Mucosa of stomach (tissue), 1 donor: ENCODE results near the gene APCDD1.
"Not testable (repeated sequence)": the region's sequence is repeated elsewhere in the genome, so short reads cannot be mapped to it uniquely, and the experiment has no call there.

Experiments used
- H3K27me3 ChIP-seq: one replicate; pipeline ENCODE4 v1.7.0; 2013; ENCODE audit warnings: mild to moderate bottlenecking, low read length; ENCODE audit not compliant: control insufficient read depth, insufficient read depth
- H3K36me3 ChIP-seq: one replicate; pipeline ENCODE4 v1.7.0; 2013; ENCODE audit warnings: low read length; ENCODE audit not compliant: control insufficient read depth, insufficient read depth
- H3K4me1 ChIP-seq: one replicate; pipeline ENCODE4 v1.7.0; 2013; ENCODE audit warnings: mild to moderate bottlenecking, low read length; ENCODE audit not compliant: control insufficient read depth, insufficient read depth
- H3K4me3 ChIP-seq: one replicate; pipeline ENCODE4 v1.7.0; 2013; ENCODE audit warnings: low read length
- H3K9ac ChIP-seq: one replicate; pipeline ENCODE4 v1.7.0; 2013; ENCODE audit warnings: mild to moderate bottlenecking, low read length, moderate library complexity
- H3K9me3 ChIP-seq: one replicate; pipeline ENCODE4 v1.7.0; 2013; ENCODE audit warnings: mild to moderate bottlenecking, low read length, moderate library complexity; ENCODE audit not compliant: control insufficient read depth
- donor health status: Pancreatic carcinoma.

The APCDD1 gene

GRCh38 chr18:10456718-10457117, 2.3 kb downstream of the APCDD1 start:
- peak overlapping the region; percentile 31 for H3K9ac ChIP-seq
- no peaks in the 10 kb centered on the region for H3K9me3 ChIP-seq
- H3K27me3 ChIP-seq: peaks cover 28% of the 10 kb centered on the region
- no peaks in the 10 kb centered on the region for H3K36me3 ChIP-seq
- H3K4me1 ChIP-seq: no peaks in the 10 kb centered on the region
- H3K4me3 ChIP-seq: no peak overlapping the region

DNA sequence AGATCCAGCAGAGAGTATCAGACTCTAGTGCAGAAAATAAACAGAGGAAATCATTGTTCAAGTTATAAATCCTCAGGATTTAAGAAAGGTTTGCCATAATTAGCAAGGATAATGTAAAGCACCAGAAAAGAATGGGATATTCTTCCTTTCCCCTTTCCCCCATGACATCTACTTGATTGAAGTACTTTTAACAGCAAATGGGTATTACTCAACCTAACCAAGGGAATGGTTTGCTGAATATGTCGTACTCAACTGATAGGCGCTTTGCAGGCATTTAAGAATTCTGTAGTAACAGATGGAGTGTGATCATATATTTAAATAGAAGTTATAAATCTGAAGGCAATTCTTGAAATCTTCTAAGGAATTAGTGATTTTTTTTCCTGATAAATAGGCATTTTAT, 2.7 kb downstream of the APCDD1 start:
- peaks cover 28% of the 10 kb centered on the region for H3K27me3 ChIP-seq
- no peak overlapping the region for H3K4me3 ChIP-seq

DNA sequence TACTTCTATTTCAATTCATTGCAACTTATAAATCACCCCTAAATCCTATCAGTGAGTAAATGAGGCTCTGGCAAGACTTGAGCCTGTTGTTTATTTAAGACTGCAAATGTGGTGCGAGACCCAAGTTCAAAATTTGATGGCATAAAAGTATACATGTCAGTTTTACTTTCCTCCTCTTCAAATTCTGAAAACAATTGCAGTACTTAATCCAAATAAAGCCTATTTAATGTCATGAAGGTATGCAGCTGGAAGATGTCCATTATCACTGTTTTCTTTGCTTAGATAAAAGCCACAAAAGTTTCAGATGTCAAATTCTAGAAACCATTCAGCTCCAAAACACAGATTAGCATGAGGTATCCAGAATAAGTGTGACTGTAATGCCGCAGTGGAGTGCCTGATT, 3.3 kb downstream of the APCDD1 start:
- no peaks in the 10 kb centered on the region for H3K9me3 ChIP-seq
- peaks cover 28% of the 10 kb centered on the region for H3K27me3 ChIP-seq
- no peak overlapping the region for H3K9ac ChIP-seq
- H3K4me1 ChIP-seq: no peaks in the 10 kb centered on the region
- no peak overlapping the region for H3K4me3 ChIP-seq
- H3K36me3 ChIP-seq: no peaks in the 10 kb centered on the region

More for the DNA sequence above, 2.7 kb downstream of the APCDD1 start:
- no peaks in the 10 kb centered on the region for H3K4me1 ChIP-seq
- H3K9ac ChIP-seq: no peak overlapping the region
- no peaks in the 10 kb centered on the region for H3K9me3 ChIP-seq
- no peaks in the 10 kb centered on the region for H3K36me3 ChIP-seq

- peaks cover 26% of the 10 kb centered on the region for H3K27me3 ChIP-seq
- no peaks in the 10 kb centered on the region for H3K4me1 ChIP-seq
- no peak overlapping the region for H3K4me3 ChIP-seq
- H3K9ac ChIP-seq: no peak overlapping the region
- no peaks in the 10 kb centered on the region for H3K9me3 ChIP-seq
- no peaks in the 10 kb centered on the region for H3K36me3 ChIP-seq
Measured at GRCh38 chr18:10458691-10459090, 4.3 kb downstream of the APCDD1 start.

GRCh38 chr18:10459587-10459986, 5.2 kb downstream of the APCDD1 start:
- H3K36me3 ChIP-seq: no peaks in the 10 kb centered on the region
- no peaks in the 10 kb centered on the region for H3K4me1 ChIP-seq
- no peaks in the 10 kb centered on the region for H3K9me3 ChIP-seq
- H3K4me3 ChIP-seq: no peak overlapping the region
- H3K27me3 ChIP-seq: peaks cover 21% of the 10 kb centered on the region
- no peak overlapping the region for H3K9ac ChIP-seq

- Histone ChIP-seq H3K27me3 (peaks cover 16% of the 10 kb centered on the region), H3K9ac (no peak overlapping the region), H3K9me3 (no peaks in the 10 kb centered on the region), H3K4me3 (no peak overlapping the region), H3K4me1 (no peaks in the 10 kb centered on the region), H3K36me3 (no peaks in the 10 kb centered on the region)
Measured at GRCh38 chr18:10460414-10461018, 6.1 kb downstream of the APCDD1 start.

DNA sequence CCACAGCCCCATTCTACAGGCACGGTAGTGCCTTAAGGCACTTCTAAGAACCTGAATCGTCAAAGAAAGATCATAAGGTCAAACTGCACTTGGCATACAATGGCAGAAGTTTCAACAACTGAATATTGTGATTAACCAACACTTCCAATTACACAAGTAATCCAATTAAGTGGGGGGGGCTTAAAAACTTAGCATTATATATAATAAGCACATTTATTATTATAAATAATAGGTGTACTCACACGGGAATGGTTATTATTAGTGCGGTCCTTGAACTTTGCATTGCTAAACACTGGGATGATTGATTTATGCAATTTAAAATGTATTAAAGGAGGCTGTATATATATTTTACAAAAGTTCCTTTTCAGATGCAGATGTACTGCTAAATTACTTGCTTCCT, 7.6 kb downstream of the APCDD1 start:
- Histone ChIP-seq H3K9me3 (no peaks in the 10 kb centered on the region), H3K9ac (no peak overlapping the region), H3K4me3 (no peak overlapping the region), H3K4me1 (no peaks in the 10 kb centered on the region), H3K27me3 (peaks cover 2% of the 10 kb centered on the region), H3K36me3 (no peaks in the 10 kb centered on the region)

DNA sequence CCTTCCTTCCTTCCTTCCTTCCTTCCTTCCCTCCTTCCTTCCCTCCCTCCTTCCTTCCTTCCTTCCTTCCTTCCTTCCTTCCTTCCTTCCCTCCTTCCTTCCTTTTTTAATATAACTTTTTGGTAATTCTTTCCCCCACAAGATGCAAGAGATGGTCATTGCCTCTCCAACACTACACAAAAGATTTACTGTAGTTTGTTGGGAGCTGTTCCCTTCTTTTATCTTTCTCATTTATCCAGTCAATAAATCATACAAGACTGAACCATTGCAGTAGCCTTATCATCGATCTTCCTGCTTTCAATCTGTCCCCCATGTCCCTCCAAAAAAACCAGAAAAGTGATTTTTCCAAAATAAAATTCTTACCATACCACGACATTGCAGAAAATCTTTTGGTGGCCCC, 8.2 kb downstream of the APCDD1 start:
- Histone ChIP-seq H3K27me3 (no peaks in the 10 kb centered on the region), H3K4me1 (no peaks in the 10 kb centered on the region), H3K9ac (no peak overlapping the region), H3K9me3 (no peaks in the 10 kb centered on the region), H3K36me3 (no peaks in the 10 kb centered on the region), H3K4me3 (no peak overlapping the region)

DNA sequence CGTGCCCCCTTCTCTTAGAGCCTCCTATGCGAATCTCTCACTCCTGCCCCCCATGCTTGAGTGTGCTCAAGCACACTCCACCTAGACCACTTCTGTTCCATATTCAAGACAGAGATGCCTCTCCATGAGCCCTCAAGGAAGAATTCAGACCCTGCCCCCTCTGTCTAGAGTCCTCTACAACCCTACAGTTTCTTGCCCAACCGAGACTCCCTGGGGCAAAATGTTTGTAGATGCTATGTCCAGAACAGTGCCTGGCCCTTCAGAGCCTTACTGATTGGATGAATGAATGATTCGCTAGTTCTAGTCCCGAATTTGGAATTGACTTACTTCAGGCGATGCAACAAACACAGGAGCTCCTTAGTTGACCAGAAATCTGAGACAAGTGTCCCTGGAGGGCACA, 8.7 kb downstream of the APCDD1 start:
- no peak overlapping the region for H3K4me3 ChIP-seq
- no peaks in the 10 kb centered on the region for H3K4me1 ChIP-seq
- no peak overlapping the region for H3K9ac ChIP-seq
- no peaks in the 10 kb centered on the region for H3K27me3 ChIP-seq
- no peaks in the 10 kb centered on the region for H3K36me3 ChIP-seq
- H3K9me3 ChIP-seq: no peaks in the 10 kb centered on the region

GRCh38 chr18:10463741-10464140, 9.3 kb downstream of the APCDD1 start:
- no peak overlapping the region for H3K4me3 ChIP-seq
- no peaks in the 10 kb centered on the region for H3K36me3 ChIP-seq
- H3K27me3 ChIP-seq: no peaks in the 10 kb centered on the region
- no peak overlapping the region for H3K9ac ChIP-seq
- H3K9me3 ChIP-seq: no peaks in the 10 kb centered on the region
- no peaks in the 10 kb centered on the region for H3K4me1 ChIP-seq

GRCh38 chr18:10464161-10464648, 9.8 kb downstream of the APCDD1 start:
- H3K36me3 ChIP-seq, H3K9ac ChIP-seq, H3K4me1 ChIP-seq, H3K27me3 ChIP-seq, H3K4me3 ChIP-seq, H3K9me3 ChIP-seq: not testable (repeated sequence)

DNA sequence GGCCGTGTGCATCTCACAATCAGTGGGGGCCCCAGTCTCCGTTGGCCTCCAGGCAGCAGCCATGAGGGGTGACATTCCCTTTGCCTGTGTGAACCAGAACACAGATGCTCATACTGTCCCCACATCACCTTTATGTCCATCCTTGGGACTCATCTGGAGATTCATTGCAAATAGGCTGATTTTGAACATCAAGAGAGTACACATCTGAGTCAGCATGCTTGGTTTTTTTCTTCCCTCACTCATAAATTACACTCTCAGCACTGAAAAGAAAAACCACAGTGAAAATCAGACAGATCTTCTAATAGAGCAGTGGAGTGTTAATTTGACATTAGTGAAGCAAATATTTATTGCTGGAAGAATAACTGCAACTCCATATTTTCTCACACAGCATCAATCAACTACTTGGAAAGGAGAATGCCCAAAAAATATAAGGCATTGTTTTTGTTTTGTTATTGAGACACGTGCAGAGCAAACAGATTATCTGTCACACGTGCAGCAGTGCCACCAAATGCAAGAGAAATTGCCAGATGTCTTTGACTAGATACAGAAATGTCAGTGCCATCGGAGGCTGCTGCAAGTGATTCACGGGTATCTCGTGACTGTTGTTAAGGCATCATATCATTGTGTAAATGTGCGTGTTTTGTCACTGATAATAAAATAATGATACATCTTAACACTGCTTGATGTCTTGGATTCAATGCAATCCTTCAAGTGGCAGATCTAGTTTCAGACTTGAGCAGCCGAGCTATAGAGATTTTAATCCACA, 10.9 kb downstream of the APCDD1 start:
- Histone ChIP-seq H3K4me3 (no peak overlapping the region), H3K4me1 (no peaks in the 10 kb centered on the region), H3K9ac (no peak overlapping the region), H3K27me3 (no peaks in the 10 kb centered on the region), H3K36me3 (no peaks in the 10 kb centered on the region), H3K9me3 (no peaks in the 10 kb centered on the region)
